HL-60 (cell line): ENCODE data around the gene RBFOX1.

Source experiments
- GABPA ChIP-seq: IDR thresholded peaks from 2 replicates; pipeline ENCODE4 v1.6.1; 2012; ENCODE audit warnings: low read depth
- POLR2AphosphoS5 ChIP-seq: IDR thresholded peaks from 2 replicates; pipeline ENCODE4 v1.6.1; 2012; ENCODE audit warnings: low read depth
- TF ChIP-seq, protein P1 (sequence below): IDR thresholded peaks from one replicate; pipeline ENCODE4 v1.5.1; 2011; ENCODE audit warnings: low read length, control low read depth, inconsistent platforms; ENCODE audit not compliant: insufficient read depth
- TF ChIP-seq, protein P2 (sequence below): IDR thresholded peaks from 2 replicates; pipeline ENCODE4 v1.6.1; 2012; ENCODE audit warnings: low read depth; ENCODE audit not compliant: insufficient replicate concordance

- TF ChIP-seq, protein P1, sequence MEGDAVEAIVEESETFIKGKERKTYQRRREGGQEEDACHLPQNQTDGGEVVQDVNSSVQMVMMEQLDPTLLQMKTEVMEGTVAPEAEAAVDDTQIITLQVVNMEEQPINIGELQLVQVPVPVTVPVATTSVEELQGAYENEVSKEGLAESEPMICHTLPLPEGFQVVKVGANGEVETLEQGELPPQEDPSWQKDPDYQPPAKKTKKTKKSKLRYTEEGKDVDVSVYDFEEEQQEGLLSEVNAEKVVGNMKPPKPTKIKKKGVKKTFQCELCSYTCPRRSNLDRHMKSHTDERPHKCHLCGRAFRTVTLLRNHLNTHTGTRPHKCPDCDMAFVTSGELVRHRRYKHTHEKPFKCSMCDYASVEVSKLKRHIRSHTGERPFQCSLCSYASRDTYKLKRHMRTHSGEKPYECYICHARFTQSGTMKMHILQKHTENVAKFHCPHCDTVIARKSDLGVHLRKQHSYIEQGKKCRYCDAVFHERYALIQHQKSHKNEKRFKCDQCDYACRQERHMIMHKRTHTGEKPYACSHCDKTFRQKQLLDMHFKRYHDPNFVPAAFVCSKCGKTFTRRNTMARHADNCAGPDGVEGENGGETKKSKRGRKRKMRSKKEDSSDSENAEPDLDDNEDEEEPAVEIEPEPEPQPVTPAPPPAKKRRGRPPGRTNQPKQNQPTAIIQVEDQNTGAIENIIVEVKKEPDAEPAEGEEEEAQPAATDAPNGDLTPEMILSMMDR, result no peak
- no peak for TF ChIP-seq POLR2AphosphoS5
- TF ChIP-seq, protein P2, sequence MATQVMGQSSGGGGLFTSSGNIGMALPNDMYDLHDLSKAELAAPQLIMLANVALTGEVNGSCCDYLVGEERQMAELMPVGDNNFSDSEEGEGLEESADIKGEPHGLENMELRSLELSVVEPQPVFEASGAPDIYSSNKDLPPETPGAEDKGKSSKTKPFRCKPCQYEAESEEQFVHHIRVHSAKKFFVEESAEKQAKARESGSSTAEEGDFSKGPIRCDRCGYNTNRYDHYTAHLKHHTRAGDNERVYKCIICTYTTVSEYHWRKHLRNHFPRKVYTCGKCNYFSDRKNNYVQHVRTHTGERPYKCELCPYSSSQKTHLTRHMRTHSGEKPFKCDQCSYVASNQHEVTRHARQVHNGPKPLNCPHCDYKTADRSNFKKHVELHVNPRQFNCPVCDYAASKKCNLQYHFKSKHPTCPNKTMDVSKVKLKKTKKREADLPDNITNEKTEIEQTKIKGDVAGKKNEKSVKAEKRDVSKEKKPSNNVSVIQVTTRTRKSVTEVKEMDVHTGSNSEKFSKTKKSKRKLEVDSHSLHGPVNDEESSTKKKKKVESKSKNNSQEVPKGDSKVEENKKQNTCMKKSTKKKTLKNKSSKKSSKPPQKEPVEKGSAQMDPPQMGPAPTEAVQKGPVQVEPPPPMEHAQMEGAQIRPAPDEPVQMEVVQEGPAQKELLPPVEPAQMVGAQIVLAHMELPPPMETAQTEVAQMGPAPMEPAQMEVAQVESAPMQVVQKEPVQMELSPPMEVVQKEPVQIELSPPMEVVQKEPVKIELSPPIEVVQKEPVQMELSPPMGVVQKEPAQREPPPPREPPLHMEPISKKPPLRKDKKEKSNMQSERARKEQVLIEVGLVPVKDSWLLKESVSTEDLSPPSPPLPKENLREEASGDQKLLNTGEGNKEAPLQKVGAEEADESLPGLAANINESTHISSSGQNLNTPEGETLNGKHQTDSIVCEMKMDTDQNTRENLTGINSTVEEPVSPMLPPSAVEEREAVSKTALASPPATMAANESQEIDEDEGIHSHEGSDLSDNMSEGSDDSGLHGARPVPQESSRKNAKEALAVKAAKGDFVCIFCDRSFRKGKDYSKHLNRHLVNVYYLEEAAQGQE, result no peak
- TF ChIP-seq GABPA, result no peak
Measured at GRCh38 chr16:7601100-7601499, 268.5 kb downstream of the RBFOX1 start.
